ENCODE data around the gene FMR1NB.

FMR1NB gene

GRCh38 chrX:147945286-147945685, 35.9 kb upstream of the FMR1NB start:
- H3K36me3 ChIP-seq (ENCODE audit: insufficient read depth, low read length) = peaks cover 63% of the 10 kb centered on the region; the same call in 1 of the 2 replicates
- no peak overlapping the region for H3K9ac ChIP-seq (ENCODE audit: low read depth, low read length, poor library complexity, severe bottlenecking)
- H3K9me2 ChIP-seq (replicated peaks; ENCODE audit: low read depth, low read length) = no peaks in the 10 kb centered on the region
- no peak overlapping the region for H2AFZ ChIP-seq (ENCODE audit: low read length)
- H3K79me2 ChIP-seq (ENCODE audit: insufficient read depth, low read length) = no peaks in the 10 kb centered on the region
- H3F3A ChIP-seq (ENCODE audit: low read depth) = no peaks in the 10 kb centered on the region
- H3K4me1 ChIP-seq (ENCODE audit: insufficient read depth, low read length, poor library complexity, severe bottlenecking) = no peaks in the 10 kb centered on the region
- H3K4me3 ChIP-seq (ENCODE audit: low read length, poor library complexity, severe bottlenecking) = no peak overlapping the region
- no peak for TF ChIP-seq EZH2phosphoT487 (IDR thresholded peaks at IDR 0.05; ENCODE audit: borderline replicate concordance)
- TF ChIP-seq CTCF (conservative IDR thresholded peaks at IDR 0.05; ENCODE audit: low read length) = no peak
- no peaks in the 10 kb centered on the region for H3K9me3 ChIP-seq (ENCODE audit: insufficient read depth, low read depth, low read length)
- no peak overlapping the region for H3K4me2 ChIP-seq (ENCODE audit: low read depth, low read length, poor library complexity, severe bottlenecking)
- no peaks in the 10 kb centered on the region for H4K20me1 ChIP-seq (ENCODE audit: insufficient read depth, low read length, poor library complexity, severe bottlenecking)
- no peaks in the 10 kb centered on the region for H3K27me3 ChIP-seq (ENCODE audit: insufficient read depth, low read length, poor library complexity, severe bottlenecking)

- Histone ChIP-seq H3K4me1 (ENCODE audit: insufficient read depth, low read length, poor library complexity, severe bottlenecking) (no peaks in the 10 kb centered on the region), H3K4me2 (ENCODE audit: low read depth, low read length, poor library complexity, severe bottlenecking) (no peak overlapping the region), H3K27me3 (ENCODE audit: insufficient read depth, low read length, poor library complexity, severe bottlenecking) (no peaks in the 10 kb centered on the region), H3K9me2 (replicated peaks; ENCODE audit: low read depth, low read length) (no peaks in the 10 kb centered on the region), H3K9me3 (ENCODE audit: insufficient read depth, low read depth, low read length) (no peaks in the 10 kb centered on the region), H2AFZ (ENCODE audit: low read length) (no peak overlapping the region), H3K79me2 (ENCODE audit: insufficient read depth, low read length) (no peaks in the 10 kb centered on the region), H3F3A (ENCODE audit: low read depth) (no peaks in the 10 kb centered on the region), H3K36me3 (ENCODE audit: insufficient read depth, low read length) (peaks cover 37% of the 10 kb centered on the region; the same call in 1 of the 2 replicates), H3K4me3 (ENCODE audit: low read length, poor library complexity, severe bottlenecking) (no peak overlapping the region), H3K9ac (ENCODE audit: low read depth, low read length, poor library complexity, severe bottlenecking) (no peak overlapping the region), H4K20me1 (ENCODE audit: insufficient read depth, low read length, poor library complexity, severe bottlenecking) (no peaks in the 10 kb centered on the region)
- no peak for TF ChIP-seq CTCF (conservative IDR thresholded peaks at IDR 0.05; ENCODE audit: low read length)
- TF ChIP-seq EZH2phosphoT487 (IDR thresholded peaks at IDR 0.05; ENCODE audit: borderline replicate concordance) = no peak
Measured at GRCh38 chrX:147948531-147948930, 32.6 kb upstream of the FMR1NB start.

- Histone ChIP-seq H4K20me1 (ENCODE audit: insufficient read depth, low read length, poor library complexity, severe bottlenecking) (no peaks in the 10 kb centered on the region), H3K79me2 (ENCODE audit: insufficient read depth, low read length) (no peaks in the 10 kb centered on the region), H3K9ac (ENCODE audit: low read depth, low read length, poor library complexity, severe bottlenecking) (no peak overlapping the region), H3K9me2 (replicated peaks; ENCODE audit: low read depth, low read length) (no peaks in the 10 kb centered on the region), H3K27me3 (ENCODE audit: insufficient read depth, low read length, poor library complexity, severe bottlenecking) (no peaks in the 10 kb centered on the region), H3K36me3 (ENCODE audit: insufficient read depth, low read length) (peaks cover 23% of the 10 kb centered on the region; the same call in 1 of the 2 replicates), H3F3A (ENCODE audit: low read depth) (no peaks in the 10 kb centered on the region), H3K4me2 (ENCODE audit: low read depth, low read length, poor library complexity, severe bottlenecking) (no peak overlapping the region), H3K4me1 (ENCODE audit: insufficient read depth, low read length, poor library complexity, severe bottlenecking) (no peaks in the 10 kb centered on the region), H3K4me3 (ENCODE audit: low read length, poor library complexity, severe bottlenecking) (no peak overlapping the region), H2AFZ (ENCODE audit: low read length) (no peak overlapping the region), H3K9me3 (ENCODE audit: insufficient read depth, low read depth, low read length) (no peaks in the 10 kb centered on the region)
- TF ChIP-seq CTCF (conservative IDR thresholded peaks at IDR 0.05; ENCODE audit: low read length) = no peak
- no peak for TF ChIP-seq EZH2phosphoT487 (IDR thresholded peaks at IDR 0.05; ENCODE audit: borderline replicate concordance)
Measured at GRCh38 chrX:147950352-147950751, 30.8 kb upstream of the FMR1NB start.
